ENCODE data around the gene FGF14. TPM values are rescaled to one million over a fixed set of nuclear protein-coding genes. Genes with fewer than 3 reads are reported as not detected.

Gene FGF14
- total RNA-seq, 1 donor from 2014 or later, result not detected

- no peak for ATAC-seq (ENCODE audit: low read depth)
- H3K36me3 Mint-ChIP-seq (ENCODE audit: low read depth), result no peaks in the 10 kb centered on the region
- no peak overlapping the region for H3K4me3 Mint-ChIP-seq
- H3K27me3 Mint-ChIP-seq, result peaks cover 2% of the 10 kb centered on the region
- intact Hi-C loops (cut with micrococcal nuclease), result no loop called here
- ChIA-PET POLR2A (no interaction called here), CTCF (no interaction called here)
- no peaks in the 10 kb centered on the region for H3K9me3 Mint-ChIP-seq
- H3K4me1 Mint-ChIP-seq, result no peaks in the 10 kb centered on the region
- no peak for TF ChIP-seq CTCF (IDR thresholded peaks at IDR 0.05)
- DNase-seq, result no peak
- no peak overlapping the region for H3K27ac Mint-ChIP-seq
These were observed 471.5 kb downstream of the FGF14 start for GRCh38 chr13:101930331-101930730.

GRCh38 chr13:101925731-101926130, 476.1 kb downstream of the FGF14 start:
- H3K27ac Mint-ChIP-seq, result no peak overlapping the region
- H3K36me3 Mint-ChIP-seq (ENCODE audit: low read depth), result no peaks in the 10 kb centered on the region
- intact Hi-C loops (cut with micrococcal nuclease), result no loop called here

GRCh38 chr13:101919541-101920181, 482.2 kb downstream of the FGF14 start:
- no peak for TF ChIP-seq CTCF (IDR thresholded peaks at IDR 0.05)
- Mint-ChIP-seq H3K36me3 (ENCODE audit: low read depth) (no peaks in the 10 kb centered on the region), H3K9me3 (no peaks in the 10 kb centered on the region), H3K27ac (no peak overlapping the region), H3K4me1 (no peaks in the 10 kb centered on the region), H3K27me3 (peaks cover 33% of the 10 kb centered on the region), H3K4me3 (no peak overlapping the region)
- no peak for ATAC-seq (ENCODE audit: low read depth)
- ChIA-PET POLR2A (no interaction called here), CTCF (no interaction called here)
- DNase-seq, result no peak
- intact Hi-C loops (cut with micrococcal nuclease), result no loop called here

More at GRCh38 chr13:101925731-101926130, 476.1 kb downstream of the FGF14 start:
- Mint-ChIP-seq H3K9me3 (no peaks in the 10 kb centered on the region), H3K27me3 (peaks cover 12% of the 10 kb centered on the region), H3K4me3 (no peak overlapping the region), H3K4me1 (no peaks in the 10 kb centered on the region)
- no peak for ATAC-seq (ENCODE audit: low read depth)
- TF ChIP-seq CTCF (IDR thresholded peaks at IDR 0.05), result no peak
- POLR2A ChIA-PET, result no interaction called here
- DNase-seq, result no peak
- CTCF ChIA-PET, result no interaction called here

- Mint-ChIP-seq H3K27ac (no peak overlapping the region), H3K4me3 (no peak overlapping the region), H3K36me3 (ENCODE audit: low read depth) (no peaks in the 10 kb centered on the region), H3K27me3 (peaks cover 33% of the 10 kb centered on the region), H3K9me3 (no peaks in the 10 kb centered on the region), H3K4me1 (no peaks in the 10 kb centered on the region)
- ChIA-PET CTCF (interaction anchor here (0.9 kb wide), 1 partner anchor 10 kb away, joined by 3 read pairs; no protein-coding TSS in a partner anchor), POLR2A (no interaction called here)
- no peak for ATAC-seq (ENCODE audit: low read depth)
- DNase-seq, result no peak
- TF ChIP-seq CTCF (IDR thresholded peaks at IDR 0.05), result no peak
- intact Hi-C loops (cut with micrococcal nuclease), result no loop called here
These were observed 483.8 kb downstream of the FGF14 start for GRCh38 chr13:101917833-101918661.

GRCh38 chr13:101917475-101917810, 484.4 kb downstream of the FGF14 start:
- DNase-seq, result no peak
- H3K4me1 Mint-ChIP-seq, result no peaks in the 10 kb centered on the region
- H3K4me3 Mint-ChIP-seq, result no peak overlapping the region
- H3K27me3 Mint-ChIP-seq, result peaks cover 33% of the 10 kb centered on the region
- intact Hi-C loops (cut with micrococcal nuclease), result no loop called here
- H3K9me3 Mint-ChIP-seq, result no peaks in the 10 kb centered on the region
- no peak for TF ChIP-seq CTCF (IDR thresholded peaks at IDR 0.05)
- ChIA-PET CTCF (no interaction called here), POLR2A (no interaction called here)
- no peak for ATAC-seq (ENCODE audit: low read depth)
- no peak overlapping the region for H3K27ac Mint-ChIP-seq
- no peaks in the 10 kb centered on the region for H3K36me3 Mint-ChIP-seq (ENCODE audit: low read depth)

Measured in activated B cell treated with CpG ODN at 0.5 μM for 24 hours (primary cell).